ENCODE measurements around the gene EMILIN3.
A peak's percentile ranks its signal among the peaks of the same experiment; 100 is the strongest.

EMILIN3 gene

DNA sequence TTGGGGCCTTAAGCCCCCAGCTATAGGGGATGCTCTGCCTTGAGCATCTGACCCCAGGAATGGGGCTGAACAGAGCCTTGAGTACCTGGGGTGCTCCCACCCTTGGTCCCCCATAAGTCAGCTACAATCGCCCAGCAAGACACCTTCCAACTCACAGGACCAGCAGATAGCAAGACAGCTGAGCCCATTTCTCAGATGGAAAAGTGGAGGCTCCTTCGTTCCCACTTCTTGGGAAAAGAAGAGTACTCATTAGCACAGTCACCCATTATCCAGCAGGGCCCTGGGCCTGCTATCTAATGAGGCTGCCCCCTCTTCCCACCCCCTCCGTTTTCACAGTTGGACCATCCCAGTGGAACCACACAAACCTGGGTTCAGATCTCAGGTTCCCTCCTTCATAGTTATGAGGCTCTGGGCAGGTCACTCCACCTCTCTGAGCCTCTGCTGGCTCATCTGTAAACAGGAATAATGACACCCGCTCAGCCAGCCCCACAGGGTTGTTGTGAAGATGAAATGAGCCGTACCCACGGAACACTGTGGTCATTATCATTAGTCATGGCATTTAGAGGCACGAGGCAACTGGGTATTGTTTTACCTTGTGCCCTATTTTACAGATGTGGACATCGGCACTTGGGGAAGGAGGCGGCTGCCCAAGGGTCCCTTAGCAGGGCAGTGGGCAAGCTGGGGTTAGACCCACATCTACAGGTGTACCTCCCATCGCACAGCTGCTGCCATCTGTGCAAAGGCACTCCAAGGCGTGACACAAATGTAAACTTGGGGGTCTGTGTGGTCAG lies 21.5 kb downstream of the EMILIN3 start:
- DNase-seq: no peak

DNA sequence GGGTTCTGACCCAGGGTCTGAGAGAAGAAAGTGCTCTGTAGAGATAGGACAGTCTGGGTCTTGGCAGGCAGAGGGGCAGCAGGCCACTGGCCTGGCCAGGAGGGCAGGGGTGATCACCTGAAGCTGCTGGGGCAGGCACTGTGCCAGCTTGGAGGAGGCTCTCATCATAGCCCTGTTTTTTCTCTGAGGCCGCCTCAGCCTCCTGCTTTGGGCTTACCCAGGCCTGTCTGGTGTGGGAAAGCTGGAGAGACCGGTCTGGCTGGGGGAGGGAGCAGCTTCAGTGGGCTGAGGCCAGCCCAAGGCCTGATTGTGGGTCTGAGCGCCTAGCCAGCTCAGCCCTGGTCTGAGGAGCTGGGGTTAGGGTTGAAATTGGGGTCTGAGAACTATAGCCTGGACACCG lies 22.1 kb downstream of the EMILIN3 start:
- no peak for DNase-seq

DNA sequence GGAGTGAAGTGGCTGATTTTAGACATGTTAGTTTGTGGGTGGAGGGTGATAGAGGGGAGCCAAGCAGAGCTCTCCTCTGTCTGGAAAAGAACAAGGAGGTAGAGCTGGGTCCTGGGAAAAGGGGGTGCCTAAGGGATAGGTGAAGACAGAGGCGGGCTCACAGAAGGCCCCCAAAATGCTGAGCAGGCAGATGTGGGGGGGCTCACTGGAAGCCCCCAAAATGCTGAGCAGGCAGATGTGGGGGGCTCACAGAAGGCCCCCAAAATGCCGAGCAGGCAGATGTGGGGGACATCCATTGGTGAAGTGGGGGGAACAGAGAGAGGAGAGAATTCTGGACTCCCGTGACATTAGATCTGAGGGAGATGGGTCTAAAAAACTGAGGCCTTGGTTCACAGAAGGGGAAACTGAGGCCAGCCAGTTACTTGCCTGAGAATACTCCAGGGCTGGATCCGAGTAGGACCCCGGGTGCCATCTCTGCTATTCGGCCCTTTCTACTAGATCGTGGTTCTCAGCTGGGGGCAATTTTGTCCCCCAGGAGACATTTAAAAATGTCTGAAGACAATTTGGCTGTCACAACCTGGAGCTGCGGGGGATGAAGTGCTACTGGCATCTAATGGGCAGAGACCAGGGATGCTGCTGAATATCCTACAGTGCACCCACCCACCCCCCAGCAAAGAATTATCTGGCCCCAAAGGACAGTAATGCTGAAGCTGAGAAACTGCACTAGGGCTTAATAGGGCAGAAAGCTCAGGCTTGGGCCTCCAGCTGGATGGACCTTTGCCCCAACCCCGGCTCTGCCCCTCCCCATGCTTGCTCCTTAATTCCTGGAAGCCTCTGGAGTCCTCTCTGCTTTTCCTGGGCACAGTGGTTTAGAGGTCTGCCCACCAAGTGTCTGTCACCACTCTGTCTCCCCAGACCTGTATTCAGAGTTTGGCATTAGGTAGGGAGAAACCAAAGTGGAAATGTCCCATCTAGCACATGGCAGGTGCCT lies 23.8 kb downstream of the EMILIN3 start:
- no peak for DNase-seq

DNA sequence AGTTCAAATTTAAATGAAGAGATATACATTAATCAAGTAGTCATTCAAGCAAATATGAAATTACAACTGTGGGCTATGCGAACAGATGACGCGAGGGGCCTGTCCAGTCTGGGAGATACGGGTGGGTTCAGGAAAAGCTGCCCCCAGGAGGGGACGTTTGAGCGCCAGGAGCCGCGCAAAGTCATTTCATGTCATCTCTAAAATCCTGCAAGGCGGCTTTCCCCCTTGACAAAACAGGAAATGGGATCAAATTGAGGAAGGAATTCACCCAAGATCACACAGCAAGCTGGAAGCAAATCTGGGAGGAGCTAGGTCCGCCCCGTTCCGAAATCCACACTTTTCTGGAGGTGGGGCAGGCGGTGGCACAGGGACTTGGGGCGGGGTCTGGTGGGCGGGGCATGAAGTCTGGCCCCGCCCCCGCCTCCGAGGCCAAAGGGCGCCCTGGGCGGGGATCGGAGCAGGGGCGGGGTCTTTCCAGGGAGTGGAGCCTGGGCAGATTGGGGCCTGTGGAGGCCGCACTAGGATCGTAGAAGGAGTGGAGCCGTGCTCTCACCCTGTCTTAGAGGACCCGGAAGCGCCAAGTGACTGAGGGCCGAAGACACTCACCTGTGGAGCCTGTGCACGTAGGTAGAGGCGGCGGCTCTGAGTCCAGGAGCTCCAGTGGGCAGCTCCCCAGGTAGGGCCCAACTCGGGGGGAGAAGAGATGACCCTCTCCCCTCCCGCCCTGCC lies 26.1 kb downstream of the EMILIN3 start, which contains the start of gene LPIN3:
LPIN3 (plus strand) TSS at position 495 of the 729 bp plus-strand sequence. CDS start 4,983 bp downstream, outside the sequence.
- DNase-seq: peak; percentile 78 to 82

DNA sequence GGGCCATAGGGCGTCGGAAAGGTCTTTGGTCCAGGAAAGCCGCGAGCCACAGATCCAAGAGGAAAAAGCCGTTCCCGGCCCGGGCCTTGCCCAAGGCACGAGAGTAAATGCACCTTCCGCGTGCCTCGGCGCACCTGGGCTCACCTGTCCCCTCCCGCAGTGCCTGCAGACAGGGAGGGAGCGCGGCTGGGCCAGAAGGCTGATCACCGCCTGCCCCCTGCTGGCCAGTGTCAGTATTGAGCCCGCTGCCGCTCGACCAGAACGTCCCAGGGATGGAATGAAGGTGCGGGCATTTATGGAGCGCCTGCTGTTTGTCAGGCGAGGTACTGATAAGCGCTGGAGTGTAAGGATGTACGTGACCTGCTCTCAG lies 26.7 kb downstream of the EMILIN3 start:
- peak; percentile 92 to 93 for DNase-seq

DNA sequence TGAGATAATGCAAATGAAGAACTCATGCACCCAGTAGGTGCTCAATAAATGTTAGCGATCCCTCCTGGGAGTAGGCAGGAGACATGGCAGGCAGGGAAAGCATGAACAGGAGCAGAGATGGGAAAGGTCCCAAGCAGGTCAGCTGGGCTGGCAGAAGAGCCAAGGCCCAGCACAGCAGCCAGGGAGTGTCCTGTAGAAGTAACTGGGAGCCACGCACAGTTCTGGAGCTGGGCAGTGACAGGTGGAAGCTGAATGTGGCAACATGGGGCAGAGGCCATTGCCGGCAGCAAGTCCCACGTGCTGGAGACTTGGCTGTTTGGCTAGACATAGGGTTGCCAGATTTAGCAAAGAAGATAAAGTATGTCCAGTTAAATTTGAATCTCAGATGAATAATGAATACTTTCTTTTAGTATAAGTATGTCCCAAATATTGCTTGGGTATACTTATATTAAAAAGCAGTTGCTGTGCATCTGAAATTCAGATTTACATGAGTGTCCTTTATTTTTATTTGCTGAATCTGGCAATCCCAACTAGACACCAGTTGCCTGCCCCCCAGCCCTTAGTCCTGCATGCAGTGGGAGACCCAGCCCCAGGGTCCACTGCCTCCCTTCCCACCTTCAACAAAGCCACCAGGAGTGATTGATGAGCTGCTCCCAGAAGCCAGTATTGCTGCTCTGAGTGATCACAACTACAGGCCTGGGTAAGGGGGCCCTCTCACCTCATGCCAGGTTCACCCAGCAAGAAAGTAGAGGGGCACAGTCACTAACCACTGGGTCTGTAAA lies 29.7 kb downstream of the EMILIN3 start:
- DNase-seq: no peak

DNA sequence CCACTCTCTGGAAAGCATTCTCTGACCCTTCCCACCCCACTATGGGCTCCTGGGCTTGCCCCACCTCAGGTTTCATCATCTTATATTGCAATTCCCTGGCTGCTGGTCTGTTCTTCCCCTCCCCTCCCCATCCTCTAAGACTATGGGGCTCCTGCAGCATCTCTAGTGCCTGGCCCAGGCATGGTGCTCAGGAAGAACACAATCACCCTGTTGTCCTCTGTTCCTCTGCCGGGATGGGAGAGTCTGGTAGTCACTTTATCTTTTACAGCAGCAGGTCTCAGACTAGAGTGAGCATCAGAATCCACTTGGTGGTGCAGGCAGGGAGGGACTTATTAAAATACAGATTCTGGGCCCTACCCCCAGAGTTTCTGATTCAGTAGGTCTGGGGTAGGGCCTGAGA lies 31.0 kb downstream of the EMILIN3 start:
- no peak for DNase-seq

DNA sequence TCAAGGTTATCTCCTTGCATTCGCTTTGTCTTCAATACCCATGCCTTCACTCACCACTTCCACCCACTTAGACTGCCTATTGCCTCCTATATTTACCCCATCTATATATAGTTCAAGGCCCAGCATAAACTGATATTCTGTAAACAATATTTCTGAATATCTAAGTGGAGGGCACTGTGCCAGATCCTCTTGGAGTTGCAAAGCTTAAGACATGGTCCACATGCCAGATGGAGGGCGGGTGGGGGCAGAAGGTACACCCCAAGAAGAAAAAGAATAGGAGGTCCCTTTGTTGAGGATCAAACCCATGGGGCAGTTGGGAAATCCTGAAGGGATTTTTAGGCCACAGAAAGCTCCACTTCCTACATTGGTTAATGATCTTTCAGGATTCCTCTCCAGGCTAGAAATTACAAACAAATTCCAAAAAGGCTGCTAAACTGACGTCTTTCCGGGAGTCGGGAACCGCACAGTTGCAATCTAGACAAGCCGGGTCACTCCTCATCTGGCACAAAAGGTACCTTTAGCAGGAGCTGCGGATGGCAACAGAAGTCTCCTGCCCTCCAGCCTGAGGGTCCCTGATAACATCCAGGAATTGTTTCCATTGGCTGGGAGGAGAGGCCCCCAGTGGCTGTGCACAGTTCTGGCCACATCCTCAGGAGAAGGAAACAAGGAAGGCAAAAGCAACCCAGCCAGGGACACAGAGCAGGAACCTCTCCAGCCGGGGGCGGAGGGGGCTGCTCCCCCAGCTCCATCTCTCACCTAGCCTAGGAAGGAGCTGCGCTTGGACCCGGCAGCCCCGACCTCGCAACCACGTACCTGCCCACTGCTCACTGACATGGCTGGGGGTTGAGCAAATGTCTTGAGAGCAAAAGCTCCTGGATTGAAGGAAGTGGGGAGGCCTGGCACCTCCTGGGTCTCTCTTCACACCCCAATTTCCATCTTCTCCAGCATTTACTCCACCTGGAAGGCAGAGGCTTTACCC lies 31.9 kb downstream of the EMILIN3 start:
- DNase-seq: no peak

DNA sequence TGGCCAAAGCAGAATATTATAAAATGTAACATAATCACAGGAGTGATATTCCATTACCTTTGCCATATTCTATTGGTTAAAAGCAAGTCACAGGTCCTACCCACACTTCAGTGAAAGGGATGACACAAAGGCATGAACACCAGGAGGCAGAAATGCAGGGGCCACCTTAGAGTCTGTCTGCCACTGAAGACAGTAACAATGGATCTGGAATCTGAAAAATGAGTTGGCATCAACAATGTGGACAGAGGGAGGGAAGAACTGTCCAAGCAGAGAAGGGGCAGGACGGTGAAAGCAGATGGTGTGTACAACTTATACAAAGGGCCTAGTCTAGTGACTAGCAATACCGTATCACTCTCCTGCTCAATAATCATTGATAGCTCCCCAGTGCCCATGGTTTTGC lies 32.6 kb downstream of the EMILIN3 start:
- no peak for DNase-seq

DNA sequence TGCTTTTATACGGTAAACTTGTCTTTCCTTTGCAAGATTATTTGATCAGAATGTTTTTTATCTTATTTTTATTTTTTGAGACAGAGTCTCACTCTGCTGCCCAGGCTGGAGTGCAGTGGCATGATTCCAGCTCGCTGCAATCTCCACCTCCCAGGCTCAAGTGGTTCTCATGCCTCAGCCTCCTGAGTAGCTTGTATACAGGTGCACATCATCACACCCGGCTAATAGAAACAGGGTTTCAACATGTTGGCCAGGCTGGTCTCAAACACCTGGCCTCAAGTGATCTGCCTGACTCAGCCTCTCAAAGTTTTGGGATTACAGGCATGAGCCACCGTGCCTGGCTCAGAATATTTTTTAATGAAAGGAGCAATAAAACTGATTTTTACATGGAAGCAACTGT lies 34.9 kb downstream of the EMILIN3 start:
- DNase-seq: no peak

DNA sequence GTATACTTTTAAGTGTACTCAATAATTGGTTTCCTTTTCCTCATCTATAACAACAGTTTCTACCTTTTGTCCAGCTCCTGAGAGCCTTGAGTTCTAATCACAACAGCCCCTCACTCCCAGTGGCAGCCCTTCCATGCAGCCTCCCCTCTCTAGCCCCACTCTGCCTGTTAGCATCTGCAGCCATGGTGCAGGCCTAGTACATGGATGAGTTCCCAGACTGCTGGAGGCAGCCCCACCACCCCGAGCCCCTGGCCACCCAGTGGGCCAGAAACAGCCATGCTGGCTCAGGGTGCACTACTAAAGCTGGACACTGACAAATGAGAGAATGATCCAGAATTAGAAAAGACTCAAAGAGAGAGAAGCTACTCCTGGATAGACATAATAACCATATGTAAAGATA lies 35.7 kb downstream of the EMILIN3 start:
- no peak for DNase-seq

DNA sequence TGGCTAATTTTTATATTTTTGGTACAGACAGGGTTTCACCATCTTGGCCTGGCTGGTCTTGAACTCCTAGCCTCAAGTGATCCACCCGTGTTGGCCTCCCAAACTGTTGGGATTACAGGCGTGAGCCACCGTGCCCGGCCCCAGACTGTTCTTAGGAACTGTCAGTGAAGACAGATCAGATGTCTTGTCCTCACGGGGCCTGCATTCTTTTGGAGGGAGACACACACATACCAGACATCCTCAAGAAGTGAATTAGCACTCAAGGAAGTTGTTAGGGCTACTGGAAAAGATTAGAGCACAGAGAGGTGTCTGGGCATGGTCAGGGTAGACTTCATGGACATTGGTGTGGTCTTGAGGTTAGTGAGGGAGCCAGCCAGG lies 36.3 kb downstream of the EMILIN3 start:
- no peak for DNase-seq

DNA sequence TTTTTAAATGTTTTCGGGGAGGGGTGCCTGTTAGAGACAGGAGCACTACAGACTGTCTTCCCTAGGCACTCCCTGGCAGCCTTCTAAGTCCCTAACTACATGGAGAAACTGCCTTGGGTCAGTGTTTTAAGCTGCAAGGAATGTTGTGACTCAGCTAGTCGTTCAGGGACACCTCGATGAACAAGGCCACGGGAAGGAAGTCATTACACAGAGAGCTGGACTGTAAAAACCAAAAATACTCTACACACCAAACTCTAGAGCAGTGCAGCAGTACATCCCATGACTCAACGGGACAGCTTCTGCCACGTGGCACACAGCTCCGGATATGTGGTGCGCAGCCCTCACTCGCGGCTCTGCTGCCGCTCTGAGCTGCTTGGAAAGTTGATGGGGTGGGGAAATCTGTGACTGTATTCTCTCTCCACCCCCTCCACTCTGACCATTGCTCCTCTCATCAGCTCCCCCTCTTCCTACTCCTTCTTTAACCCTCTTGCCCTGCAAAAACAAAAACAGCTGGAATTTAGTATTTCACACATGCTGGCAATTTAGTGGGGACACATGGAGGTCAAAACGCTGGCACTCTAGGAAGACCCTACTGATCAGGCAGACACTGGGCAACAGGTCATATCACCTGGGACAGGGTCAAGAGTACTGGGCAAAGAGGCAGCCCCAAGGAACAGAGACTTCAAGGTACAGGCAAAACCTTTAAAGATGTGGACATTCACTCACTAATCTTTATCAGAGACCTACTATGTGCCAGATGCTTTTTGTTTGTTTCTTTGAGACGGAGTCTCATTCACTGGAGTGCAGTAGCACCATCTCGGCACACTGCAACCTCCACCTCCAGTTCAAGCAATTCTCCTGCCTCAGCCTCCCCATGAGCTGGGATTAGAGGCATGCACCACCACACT lies 36.9 kb downstream of the EMILIN3 start:
- DNase-seq: peak; percentile 66 to 77

DNA sequence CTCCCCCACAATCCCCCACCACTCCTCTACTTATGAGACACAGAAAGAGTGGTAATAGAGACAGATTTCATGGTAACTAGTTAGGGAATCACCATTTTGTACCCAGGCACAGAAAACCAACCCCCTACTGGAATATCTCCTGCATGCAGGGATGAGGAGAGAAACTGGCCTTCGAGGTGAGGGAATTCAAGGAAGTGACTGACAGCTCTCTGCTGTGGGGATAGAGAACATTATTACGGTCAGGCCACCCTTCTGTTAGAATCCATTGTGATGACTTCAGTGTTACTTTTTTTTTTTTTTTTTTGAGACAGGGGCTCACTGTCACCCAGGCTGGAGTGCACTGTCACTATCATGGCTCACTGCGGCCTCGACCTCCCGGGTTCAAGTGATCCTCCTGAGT lies 39.4 kb downstream of the EMILIN3 start:
- DNase-seq: no peak

DNA sequence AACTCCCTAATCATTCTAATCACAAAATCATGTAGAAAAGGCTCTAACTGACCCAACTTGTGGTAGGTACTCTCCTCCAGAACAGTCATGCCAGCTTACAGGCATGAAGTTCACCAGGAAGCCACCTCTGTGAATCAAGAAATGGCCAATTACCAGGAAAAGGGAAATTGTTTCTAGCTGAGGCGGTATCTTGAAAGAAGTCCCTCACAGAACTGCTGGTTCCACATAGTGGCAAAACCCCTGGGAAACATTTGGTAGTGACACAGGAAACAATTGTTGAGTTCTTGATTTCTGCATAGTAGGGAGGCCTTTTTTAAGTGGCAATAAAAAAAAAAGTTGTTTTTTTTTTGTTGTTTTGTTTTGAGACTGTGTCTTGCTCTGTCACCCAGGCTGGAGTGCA lies 45.6 kb downstream of the EMILIN3 start:
- no peak for DNase-seq

DNA sequence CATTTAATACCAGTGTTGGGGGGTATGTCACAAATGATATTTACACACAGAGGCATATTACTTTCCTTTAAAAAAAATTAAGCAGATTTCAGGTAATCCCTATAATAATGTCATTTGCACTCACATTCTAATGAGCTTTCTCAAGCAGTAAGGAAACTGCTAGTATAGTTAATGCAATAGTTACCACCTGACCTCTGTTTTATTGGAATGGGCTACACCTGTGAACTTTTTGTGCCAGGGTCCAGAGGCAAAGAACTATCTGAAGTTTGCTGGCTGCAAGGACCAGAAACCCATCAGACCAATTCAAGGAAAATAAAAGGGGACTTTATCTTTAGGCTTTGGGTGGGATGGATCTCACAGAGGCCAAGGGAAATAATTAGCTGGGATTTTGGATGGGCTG lies 46.2 kb downstream of the EMILIN3 start:
- no peak for DNase-seq

DNA sequence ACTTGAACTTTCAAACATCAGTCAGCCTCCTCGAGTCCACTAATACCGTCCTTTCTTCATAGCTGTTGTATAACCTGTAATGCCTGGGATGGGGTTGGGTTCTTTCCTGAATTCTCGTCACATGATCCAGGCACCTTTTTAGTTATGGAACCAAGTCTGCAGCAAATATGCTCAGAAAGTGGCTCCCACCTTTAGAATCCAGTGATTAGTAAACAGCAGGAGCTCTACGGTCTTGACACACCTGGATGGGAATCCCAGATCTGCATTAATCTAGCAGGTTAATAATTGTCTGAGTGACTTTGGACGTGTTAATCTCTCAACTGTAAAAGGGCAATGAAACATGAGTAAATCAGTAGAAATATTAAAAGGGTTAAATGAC lies 48.4 kb downstream of the EMILIN3 start:
- no peak for DNase-seq

DNA sequence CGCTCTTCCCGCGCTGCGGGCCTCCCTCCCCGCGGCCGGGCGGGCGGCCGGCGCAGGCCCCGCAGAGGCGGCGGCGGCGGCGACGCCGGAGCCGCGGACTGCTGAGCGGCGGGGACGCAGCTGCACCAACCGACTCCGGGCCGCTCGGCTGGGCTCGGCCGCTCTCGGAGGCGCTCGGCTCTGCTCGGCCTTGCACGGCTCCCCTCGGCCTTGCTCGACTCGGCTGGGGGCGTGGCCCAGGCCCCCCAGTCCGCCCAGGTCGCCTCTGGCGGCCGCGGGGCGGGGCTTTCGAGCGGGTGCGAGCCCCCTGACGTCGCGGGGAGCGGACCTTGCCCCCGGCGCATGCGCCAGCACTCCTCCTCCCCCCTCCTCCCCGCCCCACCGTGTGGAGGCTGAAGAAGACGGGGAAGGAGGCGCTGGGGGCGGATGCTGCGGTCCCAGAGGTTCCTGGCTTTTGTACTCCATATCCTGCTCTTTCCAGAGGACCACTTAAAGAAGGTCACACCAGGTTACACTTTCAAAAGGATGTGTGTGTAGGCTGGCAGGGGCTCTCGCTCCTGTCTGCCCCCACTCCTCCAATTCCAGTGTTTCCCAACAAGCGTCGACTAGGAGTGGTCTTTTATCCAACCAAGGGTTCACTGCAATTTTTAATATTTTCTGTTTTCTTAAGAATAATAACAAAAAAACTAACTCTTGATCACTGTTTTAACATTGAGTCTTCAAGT lies 48.9 kb downstream of the EMILIN3 start, which contains the start of gene ZHX3:
ZHX3 (minus strand) TSS at position 186 of the 725 bp plus-strand sequence. CDS start 112,815 bp downstream, outside the sequence.
- peak; percentile 95 to 97 for DNase-seq

All from activated T-cell treated with anti-CD3 and anti-CD28 coated beads, Interleukin-2, amount 50 U/mL, for 48 hours (primary cell).